ENCODE results near the gene CHRNA3.
"Not testable (repeated sequence)": the region's sequence is repeated elsewhere in the genome, so short reads cannot be mapped to it uniquely, and the experiment has no call there.

CHRNA3 gene

GRCh38 chr15:78617516-78617915, 3.3 kb downstream of the CHRNA3 start:
- DNase-seq (ENCODE audit: low read depth, low spot score) = no peak

- DNase-seq (ENCODE audit: low read depth, low spot score) = no peak
Observed at GRCh38 chr15:78617076-78617475, 3.7 kb downstream of the CHRNA3 start.

GRCh38 chr15:78616506-78616905, 4.3 kb downstream of the CHRNA3 start:
- no peak for DNase-seq (ENCODE audit: low read depth, low spot score)

- no peak for DNase-seq (ENCODE audit: low read depth, low spot score)
Observed at GRCh38 chr15:78615151-78615589, 5.6 kb downstream of the CHRNA3 start.

GRCh38 chr15:78614021-78614420, 6.8 kb downstream of the CHRNA3 start:
- no peak for DNase-seq (ENCODE audit: low read depth, low spot score)

- DNase-seq (ENCODE audit: low read depth, low spot score) = not testable (repeated sequence)
Observed at GRCh38 chr15:78609551-78609950, 11.2 kb downstream of the CHRNA3 start.

- DNase-seq (ENCODE audit: low read depth, low spot score) = no peak
Observed at GRCh38 chr15:78605680-78606079, 15.1 kb downstream of the CHRNA3 start.

- no peak for DNase-seq (ENCODE audit: low read depth, low spot score)
Observed at GRCh38 chr15:78605201-78605600, 15.6 kb downstream of the CHRNA3 start.

- no peak for DNase-seq (ENCODE audit: low read depth, low spot score)
Observed at GRCh38 chr15:78604420-78604819, 16.4 kb downstream of the CHRNA3 start.

GRCh38 chr15:78603467-78603866, 17.3 kb downstream of the CHRNA3 start:
- DNase-seq (ENCODE audit: low read depth, low spot score) = no peak

- no peak for DNase-seq (ENCODE audit: low read depth, low spot score)
Observed at GRCh38 chr15:78599189-78599588, 21.6 kb downstream of the CHRNA3 start.

- no peak for DNase-seq (ENCODE audit: low read depth, low spot score)
Observed at GRCh38 chr15:78598348-78598747, 22.4 kb downstream of the CHRNA3 start.

GRCh38 chr15:78597583-78597982, 23.2 kb downstream of the CHRNA3 start:
- DNase-seq (ENCODE audit: low read depth, low spot score) = no peak

GRCh38 chr15:78574944-78575343, 45.9 kb downstream of the CHRNA3 start:
- DNase-seq (ENCODE audit: low read depth, low spot score) = no peak

- no peak for DNase-seq (ENCODE audit: low read depth, low spot score)
Observed at GRCh38 chr15:78573416-78573815, 47.4 kb downstream of the CHRNA3 start.

GRCh38 chr15:78571382-78571781, 49.4 kb downstream of the CHRNA3 start:
- no peak for DNase-seq (ENCODE audit: low read depth, low spot score)

- DNase-seq (ENCODE audit: low read depth, low spot score) = no peak
Observed at GRCh38 chr15:78570710-78571109, 50.1 kb downstream of the CHRNA3 start.

- DNase-seq (ENCODE audit: low read depth, low spot score) = no peak
Observed at GRCh38 chr15:78567531-78567930, 53.3 kb downstream of the CHRNA3 start.

- no peak for DNase-seq (ENCODE audit: low read depth, low spot score)
Observed at GRCh38 chr15:78565951-78566774, 54.6 kb downstream of the CHRNA3 start.

GRCh38 chr15:78565097-78565950, 55.5 kb downstream of the CHRNA3 start, which contains the start of gene CHRNA5:
Gene CHRNA5, plus strand, starts transcription at chr15:78565520. Its CDS starts 200 bp downstream, at chr15:78565720.
- DNase-seq (ENCODE audit: low read depth, low spot score) = peak; percentile 47

- DNase-seq (ENCODE audit: low read depth, low spot score) = no peak
Observed at GRCh38 chr15:78564743-78565096, 56.1 kb downstream of the CHRNA3 start.

GRCh38 chr15:78563092-78563491, 57.7 kb downstream of the CHRNA3 start:
- DNase-seq (ENCODE audit: low read depth, low spot score) = no peak

- DNase-seq (ENCODE audit: low read depth, low spot score) = no peak
Observed at GRCh38 chr15:78561490-78561889, 59.3 kb downstream of the CHRNA3 start.

Measured in activated CD4-positive, CD25-positive, alpha-beta regulatory T cell treated with anti-CD3 and anti-CD28 coated beads, Interleukin-2, amount 50 U/mL, for 16 hours (primary cell).